ENCODE data around the gene CCDC27. TPM values are rescaled to one million over a fixed set of nuclear protein-coding genes. Genes with fewer than 3 reads are reported as not detected.

The CCDC27 gene
- total and polyA plus RNA-seq, 2 of the 8 experiments (the other 6 are each of a cell fraction or from before 2014, with no cell fraction given), result 0.15 TPM; not detected in 1

- no peak overlapping the region; the same call in 1 of the 2 replicates for H2BK5ac ChIP-seq (ENCODE audit: low read depth, low read length)
- FAIRE-seq, result no peak
- H2BK20ac ChIP-seq (ENCODE audit: low read length), result no peak overlapping the region
- no peak overlapping the region for H3K23ac ChIP-seq (ENCODE audit: insufficient read length)
- H2BK120ac ChIP-seq (replicated peaks; ENCODE audit: low read depth, low read length), result no peak overlapping the region
- H2BK15ac ChIP-seq (ENCODE audit: low read length), result no peak overlapping the region
- H3K9ac ChIP-seq (replicated peaks in 1 of 4; ENCODE audit: extremely low read depth in 1 of 4, low read depth in 3 of 4, low read length in 3 of 4), result no peak overlapping the region
- H2BK12ac ChIP-seq (ENCODE audit: low read depth, low read length), result no peak overlapping the region
- H3K79me1 ChIP-seq (ENCODE audit: low read depth, low read length), result no peaks in the 10 kb centered on the region
- no peak overlapping the region for H2AFZ ChIP-seq (ENCODE audit: low read length)
- no peak overlapping the region for H3K4me2 ChIP-seq (ENCODE audit: insufficient read depth in 1 of 2, low read depth in 2 of 2, low read length in 2 of 2)
- no peaks in the 10 kb centered on the region; a peak in 1 of 7 replicates for H3K4me1 ChIP-seq (replicated peaks in 1 of 4; ENCODE audit: control insufficient read depth in 3 of 4, insufficient read depth in 4 of 4, low read length in 3 of 4)
- no peak overlapping the region for H4K91ac ChIP-seq (replicated peaks; ENCODE audit: insufficient read length, low read length)
- no peak overlapping the region for H2AK5ac ChIP-seq (ENCODE audit: low read depth, low read length)
- H4K20me1 ChIP-seq (replicated peaks in 1 of 2; ENCODE audit: control insufficient read depth in 1 of 2, insufficient read depth in 2 of 2, low read length in 2 of 2), result peaks cover 0 to 4% of the 10 kb centered on the region in 2 experiments
- H3K27me3 ChIP-seq (replicated peaks in 1 of 4; ENCODE audit: control insufficient read depth in 3 of 4, extremely low read depth in 1 of 4, insufficient read depth in 3 of 4, low read length in 3 of 4), result no peaks in the 10 kb centered on the region
- H3K4ac ChIP-seq (replicated peaks; ENCODE audit: insufficient read length, low read depth, low read length), result no peak overlapping the region
- no peak overlapping the region for H4K5ac ChIP-seq (ENCODE audit: insufficient read length, low read depth, low read length)
- ChIA-PET POLR2A (ENCODE audit: partially characterized antibody) (no interaction called here), CTCF (ENCODE audit: partially characterized antibody) (interaction anchor here (1.6 to 2.0 kb wide), 2 partner anchors 16 to 42 kb away, joined by 4 to 6 read pairs; no protein-coding TSS in a partner anchor)
- H3K18ac ChIP-seq (ENCODE audit: extremely low read depth, low read length), result no peak overlapping the region
- no peak overlapping the region for H3K14ac ChIP-seq (ENCODE audit: insufficient read length)
- 92% methylated on average over 28 of the region's 28 CpGs; no CpG with 5 or more reads in 1 of the 2 experiments for WGBS, 2 experiments (ENCODE audit: extremely low coverage in 1 of 2, insufficient coverage in 1 of 2, insufficient read length in 1 of 2, insufficient replicate concordance in 2 of 2, low coverage in 1 of 2, low lambda C conversion rate in 2 of 2, missing lambda C conversion rate in 1 of 2)
- H3K23me2 ChIP-seq (ENCODE audit: low read depth, low read length), result no peaks in the 10 kb centered on the region
- no peaks in the 10 kb centered on the region for H3K9me3 ChIP-seq (ENCODE audit: insufficient read depth in 2 of 2, low read depth in 1 of 2, low read length in 1 of 2)
- H3K79me2 ChIP-seq (ENCODE audit: control insufficient read depth in 1 of 2, insufficient read depth in 2 of 2, low read length in 2 of 2), result no peaks in the 10 kb centered on the region
- H3K56ac ChIP-seq (replicated peaks; ENCODE audit: insufficient read length, low read depth, low read length), result no peak overlapping the region
- peaks cover 0 to 3% (median 0%) of the 10 kb centered on the region in 4 experiments; a peak in 1 of 8 replicates for H3K36me3 ChIP-seq (ENCODE audit: control insufficient read depth in 2 of 4, insufficient read depth in 4 of 4, low read length in 3 of 4)
- DNase-seq (ENCODE audit: low read depth in 1 of 2, low spot score in 2 of 2), result no peak
- no peak overlapping the region for H3K27ac ChIP-seq (ENCODE audit: low read depth, low read length)
- no peak overlapping the region for H4K8ac ChIP-seq (ENCODE audit: extremely low read depth, insufficient read depth, low read length)
- H3K4me3 ChIP-seq (ENCODE audit: extremely low read depth in 1 of 4, insufficient read depth in 2 of 4, low read depth in 3 of 4, low read length in 4 of 4), result no peak overlapping the region
- TF ChIP-seq TCF12 (IDR thresholded peaks at IDR 0.05; ENCODE audit: low read depth, low read length) (no peak), RBBP5 (IDR thresholded peaks at IDR 0.05; ENCODE audit: borderline replicate concordance, low read depth, low read length) (no peak), KDM1A (IDR thresholded peaks at IDR 0.05; ENCODE audit: borderline replicate concordance, low read length) (no peak), SAP30 (IDR thresholded peaks at IDR 0.05; ENCODE audit: insufficient read depth, insufficient replicate concordance, low read length) (no peak), SP2 (IDR thresholded peaks at IDR 0.05; ENCODE audit: low read length) (no peak), YY1 (IDR thresholded peaks at IDR 0.05; ENCODE audit: low read depth, low read length) (no peak), RAD21 (IDR thresholded peaks at IDR 0.05 in 1 of 2, conservative IDR thresholded peaks at IDR 0.05 in 1 of 2; ENCODE audit: low read depth in 2 of 2, low read length in 2 of 2) (no peak), ATF2 (IDR thresholded peaks at IDR 0.05; ENCODE audit: low read length) (no peak), JUN (IDR thresholded peaks at IDR 0.05; ENCODE audit: low read depth, low read length) (no peak)
- TF ChIP-seq, protein P1, sequence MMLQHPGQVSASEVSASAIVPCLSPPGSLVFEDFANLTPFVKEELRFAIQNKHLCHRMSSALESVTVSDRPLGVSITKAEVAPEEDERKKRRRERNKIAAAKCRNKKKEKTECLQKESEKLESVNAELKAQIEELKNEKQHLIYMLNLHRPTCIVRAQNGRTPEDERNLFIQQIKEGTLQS (IDR thresholded peaks at IDR 0.05; ENCODE audit: insufficient read depth, low read depth, low read length), result no peak
These were observed 65.8 kb downstream of the CCDC27 start for GRCh38 chr1:3817821-3818597.

Measured in H1 (cell line).